Panc1 (cell line): Measurements from ENCODE around the gene JCHAIN. TPM values are rescaled to one million over a fixed set of nuclear protein-coding genes. Genes with fewer than 3 reads are reported as not detected.

Source experiments
- ATAC-seq: fragments of 200-7000 bp; cut with Tn5 transposase; 2 replicates; pipeline ENCODE4 v1.9.1; 2020; ENCODE audit warnings: mild to moderate bottlenecking, moderate library complexity
- BruUV-seq: library from RNA; stranded (reverse); fragments of 400-500 nt; replicated peaks from 2 replicates; lab custom pipeline; 2021; lab: Mats Ljungman, UMichigan
- CTCF ChIA-PET: fragments of 300-600 bp; sonication (Branson Sonifier 250); formaldehyde crosslinking; loops from one replicate; lab custom pipeline; 2022; ENCODE audit warnings: antibody characterized with exemption; lab: Charles Lee
- POLR2A ChIA-PET: fragments of 300-600 bp; sonication (Branson Sonifier 250); formaldehyde crosslinking; loops from one replicate; lab custom pipeline; 2022; ENCODE audit warnings: antibody characterized with exemption; lab: Charles Lee
- DNase-seq: peaks from one replicate; pipeline ENCODE4 v3.0.0-alpha.2; 2010; ENCODE audit warnings: low read depth, low spot score
- H3K27ac ChIP-seq: 2 replicates; pipeline ENCODE4 v1.5.1; 2011; ENCODE audit warnings: mild to moderate bottlenecking, low read length, inconsistent platforms
- H3K27me3 ChIP-seq: fragments of 200-500 bp; sonication (Bioruptor generic); 2 replicates; pipeline ENCODE4 v1.6.0; 2014; ENCODE audit warnings: low read length, inconsistent platforms; ENCODE audit not compliant: control insufficient read depth, insufficient read depth
- H3K36me3 ChIP-seq: fragments of 200-500 bp; sonication (Bioruptor generic); 2 replicates; pipeline ENCODE4 v1.5.1; 2014; ENCODE audit warnings: inconsistent platforms, mild to moderate bottlenecking, low read length, moderate library complexity; ENCODE audit not compliant: control insufficient read depth, insufficient read depth
- H3K4me1 ChIP-seq: 2 replicates; pipeline ENCODE4 v1.5.1; 2011; ENCODE audit warnings: inconsistent platforms, mild to moderate bottlenecking, low read length, moderate library complexity; ENCODE audit not compliant: control insufficient read depth, insufficient read depth
- H3K4me3 ChIP-seq, 2 experiments: 2 replicates each; pipeline ENCODE4 v1.5.1; 2011 to 2012; ENCODE audit warnings: low read depth in 2 of 2, low read length in 2 of 2, mild to moderate bottlenecking in 2 of 2, inconsistent platforms in 1 of 2, moderate library complexity in 1 of 2
- H3K9me3 ChIP-seq: fragments of 200-500 bp; sonication (Bioruptor generic); 2 replicates; pipeline ENCODE4 v1.5.1; 2014; ENCODE audit warnings: low read depth, mild to moderate bottlenecking, inconsistent platforms, low read length, moderate library complexity; ENCODE audit not compliant: control insufficient read depth, insufficient read depth
- CTCF ChIP-seq: fragments of 450-650 bp; IDR thresholded peaks from 2 replicates; pipeline ENCODE4 v1.5.1; 2017; ENCODE audit warnings: mild to moderate bottlenecking
- POLR2AphosphoS5 ChIP-seq: IDR thresholded peaks from 2 replicates; pipeline ENCODE4 v1.6.1; 2012; ENCODE audit warnings: mild to moderate bottlenecking, low read depth, low read length, moderate library complexity
- REST ChIP-seq, 2 experiments: IDR thresholded peaks; 2 replicates each; pipeline ENCODE4 v1.6.1; 2011 to 2012; ENCODE audit warnings: low read depth in 2 of 2, control low read depth in 1 of 2, low read length in 1 of 2, mild to moderate bottlenecking in 1 of 2, moderate library complexity in 1 of 2; ENCODE audit not compliant: insufficient read depth in 1 of 2
- SIN3A ChIP-seq: IDR thresholded peaks from 2 replicates; pipeline ENCODE4 v1.6.1; 2012; ENCODE audit warnings: low read depth, mild to moderate bottlenecking, low read length, moderate library complexity, borderline replicate concordance; ENCODE audit not compliant: insufficient read depth
- TCF7L2 ChIP-seq: IDR thresholded peaks from 2 replicates; pipeline ENCODE4 v1.6.1; 2011; ENCODE audit warnings: mild to moderate bottlenecking, low read depth, low read length, inconsistent platforms
- in situ Hi-C: cut with HindIII; loops from 2 replicates; pipeline ENCODE4 v1.10.0; 2016; ENCODE audit warnings: low sequenced_read_pairs, low pct_unique_long_range_greater_than_20kb
- intact Hi-C: fragments of 100-400 bp; cut with micrococcal nuclease; formaldehyde crosslinking; loops from one replicate; pipeline ENCODE4 v1.10.0; 2022; ENCODE audit not compliant: unreplicated experiment
- total RNA-seq: library from RNA; stranded (reverse); gene quantifications from one replicate; pipeline ENCODE4 v1.2.1, GENCODE V29; 2021; ENCODE audit not compliant: unreplicated experiment

The JCHAIN gene
- total RNA-seq, 1 experiment from 2014 or later: 0.36 TPM

GRCh38 chr4:70711599-70711998 lies 45.3 kb upstream of the JCHAIN start:
- ChIA-PET CTCF (no interaction called here), POLR2A (no interaction called here)
- TF ChIP-seq REST (IDR thresholded peaks at IDR 0.05; ENCODE audit: insufficient read depth in 1 of 2, low read depth in 2 of 2, low read length in 1 of 2): no peak
- no peak for TF ChIP-seq TCF7L2
- no peak for TF ChIP-seq POLR2AphosphoS5
- H3K36me3 ChIP-seq: no peaks in the 10 kb centered on the region
- no peaks in the 10 kb centered on the region for H3K9me3 ChIP-seq
- no peak overlapping the region for H3K27ac ChIP-seq
- peaks cover 18% of the 10 kb centered on the region for H3K4me1 ChIP-seq
- in situ Hi-C loops: no loop called here
- intact Hi-C loops: no loop called here
- DNase-seq (no peak), ATAC-seq (no peak)
- H3K27me3 ChIP-seq: no peaks in the 10 kb centered on the region
- no TSS peak for BruUV-seq
- H3K4me3 ChIP-seq: no peak overlapping the region

- intact Hi-C loops (no loop called here), in situ Hi-C loops (no loop called here)
- no peak for ATAC-seq
- ChIA-PET CTCF (no interaction called here), POLR2A (no interaction called here)
- Histone ChIP-seq H3K36me3 (no peaks in the 10 kb centered on the region), H3K27me3 (no peaks in the 10 kb centered on the region), H3K4me1 (peaks cover 22% of the 10 kb centered on the region), H3K4me3 (peak overlapping the region in 1 of 2 experiments; percentile 14; a peak in 1 of 4 replicates), H3K9me3 (no peaks in the 10 kb centered on the region), H3K27ac (peak overlapping the region; percentile 11; the same call in 1 of the 2 replicates)
- TSS peak; percentile 18 for BruUV-seq
- TF ChIP-seq REST (IDR thresholded peaks at IDR 0.05; ENCODE audit: insufficient read depth in 1 of 2, low read depth in 2 of 2, low read length in 1 of 2) (no peak), POLR2AphosphoS5 (no peak), SIN3A (no peak), TCF7L2 (no peak), CTCF (no peak)
- DNase-seq: no peak
These were observed 43.4 kb upstream of the JCHAIN start for GRCh38 chr4:70709611-70710205.
